Stimulated activated CD8-positive, alpha-beta memory T cell treated with anti-CD3 and anti-CD28 coated beads, Interleukin-7, amount 100 ng/mL, for 4 hours (primary cell): Measurements from ENCODE around the gene DNMT3A.
"Not testable (repeated sequence)": the region's sequence is repeated elsewhere in the genome, so short reads cannot be mapped to it uniquely, and the experiment has no call there.

Experiments used
- DNase-seq, 2 donors: peaks; one replicate each; pipeline ENCODE4 v3.0.0-alpha.2; 2020; ENCODE audit warnings: low read depth in 2 of 2

DNMT3A gene

GRCh38 chr2:25285265-25286024 is 56.3 kb downstream of the DNMT3A start:
- DNase-seq: no peak

- DNase-seq: no peak
Observed at GRCh38 chr2:25284756-25285155, 57.0 kb downstream of the DNMT3A start.

- no peak for DNase-seq
Observed at GRCh38 chr2:25283921-25284320, 57.8 kb downstream of the DNMT3A start.

GRCh38 chr2:25281941-25282340 is 59.8 kb downstream of the DNMT3A start:
- DNase-seq: no peak

GRCh38 chr2:25281522-25281921 is 60.2 kb downstream of the DNMT3A start:
- DNase-seq: no peak

GRCh38 chr2:25280051-25280687 is 61.6 kb downstream of the DNMT3A start:
- no peak for DNase-seq

DNA sequence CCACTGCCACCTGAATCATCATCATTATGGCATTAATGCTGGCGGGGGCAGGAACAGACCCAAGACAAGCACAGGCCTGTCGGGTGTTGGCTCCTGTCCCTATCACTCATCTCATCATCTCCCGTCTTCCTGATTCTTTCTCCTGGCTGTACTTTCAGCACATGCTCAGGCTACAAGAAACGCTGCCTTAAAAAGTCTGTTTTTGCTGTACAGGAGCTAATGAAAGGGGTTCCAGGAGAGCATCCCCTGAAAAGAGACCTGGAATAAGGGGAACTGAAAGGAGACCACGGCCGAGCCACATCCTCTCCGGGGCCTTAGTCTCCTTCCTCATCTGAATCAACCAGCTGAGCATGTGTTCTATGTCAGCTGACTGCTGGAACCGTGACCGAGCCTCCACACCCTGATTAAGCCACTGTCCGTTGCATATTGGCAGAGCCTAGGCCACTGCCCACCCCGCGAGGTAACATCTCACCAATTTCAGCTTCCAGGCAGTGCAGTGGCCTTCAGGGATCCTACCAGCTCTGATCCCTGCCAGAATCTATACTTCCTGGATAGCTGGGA is 62.6 kb downstream of the DNMT3A start:
- no peak for DNase-seq

- DNase-seq: peak; percentile 47 to 75
Observed at GRCh38 chr2:25276569-25277465, 64.9 kb downstream of the DNMT3A start.

DNA sequence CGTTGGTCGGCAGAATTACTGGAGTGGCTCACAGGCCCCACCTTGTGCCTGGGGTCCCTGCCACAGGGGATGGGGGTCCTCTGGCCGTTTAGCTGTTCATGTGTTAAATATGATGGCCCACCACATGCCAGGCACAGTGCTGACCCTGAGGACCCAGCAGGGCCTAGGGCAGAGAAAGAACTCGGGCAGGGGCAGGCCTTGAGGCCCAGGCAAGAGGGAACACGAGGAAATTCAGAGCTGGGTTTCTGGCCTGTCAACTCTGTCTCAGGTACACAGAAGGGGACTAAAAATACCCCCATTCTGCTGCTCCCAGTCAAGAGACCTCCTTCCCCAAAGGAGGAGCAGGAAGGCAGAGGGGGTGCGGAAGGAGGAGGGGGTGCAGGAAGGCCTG is 66.2 kb downstream of the DNMT3A start:
- DNase-seq: no peak

DNA sequence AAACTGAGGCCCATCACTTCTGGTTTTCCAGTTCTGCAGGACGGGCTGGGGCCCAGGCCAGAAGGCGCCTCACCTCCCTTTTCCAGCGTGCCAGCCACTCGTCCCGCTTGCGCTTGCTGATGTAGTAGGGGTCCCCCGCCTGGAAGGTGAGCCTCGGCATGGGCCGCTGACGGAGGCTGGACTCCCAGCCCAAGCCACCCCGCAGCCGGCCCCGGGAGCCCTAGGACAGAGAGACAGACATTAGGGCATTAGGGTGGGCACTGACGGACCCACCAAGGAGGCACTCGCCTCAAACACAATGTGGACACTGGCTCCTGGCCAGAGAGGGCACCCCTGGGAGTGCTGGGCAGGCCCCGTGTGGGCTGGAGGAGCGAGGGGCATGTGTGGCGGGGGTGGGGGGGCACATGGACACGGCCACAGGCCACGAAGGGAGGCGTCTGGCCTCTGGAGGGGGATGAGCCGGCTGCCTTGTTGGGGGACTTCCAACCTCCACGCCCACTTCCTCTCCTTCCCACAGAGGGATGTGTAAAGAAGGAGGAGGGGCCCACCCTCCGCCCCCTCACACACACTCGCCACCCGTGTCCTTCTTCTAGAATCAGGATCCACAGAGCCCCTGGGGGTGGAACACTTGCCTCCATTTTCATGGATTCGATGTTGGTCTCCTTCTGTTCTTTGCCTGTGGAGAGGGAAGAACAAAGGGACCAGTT is 66.7 kb downstream of the DNMT3A start:
- peak; percentile 63 to 70 for DNase-seq

GRCh38 chr2:25273985-25274535 is 67.7 kb downstream of the DNMT3A start:
- no peak for DNase-seq

GRCh38 chr2:25272705-25273104 is 69.0 kb downstream of the DNMT3A start:
- not testable (repeated sequence) for DNase-seq

DNA sequence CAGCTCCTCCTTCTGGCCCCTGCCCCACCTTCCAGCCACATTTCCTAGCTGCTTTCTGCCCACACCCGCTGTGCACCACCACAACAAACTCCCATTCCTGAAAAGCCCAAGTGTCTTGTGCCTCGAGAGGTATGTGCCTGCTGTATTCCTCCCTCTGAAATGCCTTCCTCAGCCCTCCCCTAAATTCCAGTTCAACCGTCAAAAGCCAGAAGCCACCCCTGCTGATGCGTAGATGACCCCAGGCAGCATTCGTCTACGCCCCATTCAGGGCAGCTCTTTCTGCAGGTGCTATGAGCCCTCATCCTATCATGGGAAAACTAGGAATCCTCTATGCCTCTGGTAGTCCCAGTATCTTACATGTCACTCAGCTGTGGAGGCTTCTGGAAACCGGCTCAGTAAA is 71.7 kb downstream of the DNMT3A start:
- DNase-seq: no peak

DNA sequence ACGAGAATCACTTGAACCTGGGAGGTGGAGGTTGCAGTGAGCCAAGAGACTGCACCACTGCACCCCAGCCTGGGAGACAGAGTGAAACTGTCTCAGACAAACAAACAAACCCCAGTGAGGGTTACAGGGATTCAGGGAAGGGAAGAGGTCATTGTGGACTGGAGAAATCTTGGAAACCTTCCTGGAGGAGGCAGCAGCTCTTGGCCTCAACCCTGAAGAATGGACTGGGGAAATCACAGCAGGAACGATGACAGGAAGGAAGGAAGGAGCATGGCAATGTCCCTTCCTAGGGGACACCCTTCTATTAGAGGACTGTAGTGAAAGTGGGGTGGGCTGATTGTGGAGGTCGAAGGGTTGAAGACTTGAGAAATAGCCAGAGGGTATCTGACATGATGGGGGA is 72.5 kb downstream of the DNMT3A start:
- no peak for DNase-seq

- DNase-seq: no peak
Observed at GRCh38 chr2:25268139-25268538, 73.6 kb downstream of the DNMT3A start.

DNA sequence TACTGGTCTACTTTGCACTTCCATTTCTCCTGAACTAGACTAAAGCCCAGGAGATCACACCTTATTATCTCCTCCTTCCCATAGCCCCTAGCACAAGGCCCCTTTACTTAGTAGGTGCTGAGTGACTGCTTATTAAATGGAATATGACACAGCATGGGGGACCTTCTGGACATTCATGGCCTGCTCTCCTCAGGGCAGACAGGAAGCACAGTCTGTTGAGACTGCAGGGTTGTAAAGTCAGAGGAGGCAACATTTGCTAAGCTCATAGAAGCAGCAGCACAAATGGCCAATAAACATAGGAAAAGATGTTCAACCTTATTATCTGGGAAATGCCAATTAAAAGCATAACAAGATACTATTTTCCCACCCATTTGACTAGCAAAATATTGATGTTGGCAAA is 75.3 kb downstream of the DNMT3A start:
- DNase-seq: no peak

DNA sequence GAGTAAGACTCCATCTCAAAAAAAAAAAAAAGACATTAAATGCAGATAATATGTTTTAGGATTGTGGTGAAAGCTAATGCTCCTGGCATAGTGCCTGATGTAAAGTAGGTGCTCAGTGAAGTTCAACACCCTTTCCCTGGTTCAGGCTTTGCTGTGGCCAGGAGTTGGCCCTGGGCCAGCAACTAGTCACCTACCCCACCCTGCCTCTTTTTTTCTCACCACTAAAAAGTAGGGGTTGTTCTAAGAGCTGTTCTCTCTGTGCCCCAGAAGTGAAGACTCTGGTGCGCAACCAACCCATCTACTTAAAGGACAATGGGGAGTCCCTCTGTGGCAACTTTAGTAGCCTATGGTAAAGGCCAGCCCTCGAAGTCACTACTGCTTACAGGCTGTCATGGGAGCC is 75.9 kb downstream of the DNMT3A start:
- no peak for DNase-seq

DNA sequence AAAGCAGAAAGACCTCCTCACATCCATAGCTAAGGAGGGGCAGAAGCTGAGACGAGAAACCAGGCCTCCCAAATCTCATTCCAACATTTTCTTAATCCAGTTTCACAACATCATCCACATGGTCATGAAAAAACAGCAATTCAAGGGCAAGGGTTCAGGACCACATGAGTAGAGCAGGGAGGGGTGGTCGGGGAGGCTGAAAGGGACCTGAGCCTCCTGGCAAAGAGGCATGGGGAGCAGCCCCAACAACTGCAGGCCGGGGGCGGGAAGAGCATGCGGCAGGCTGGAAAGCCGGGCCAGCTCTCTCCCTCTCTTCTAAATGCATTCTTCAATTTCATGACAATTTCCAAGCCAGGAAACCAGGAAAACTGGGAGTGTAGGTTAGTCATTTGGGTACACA is 76.7 kb downstream of the DNMT3A start:
- no peak for DNase-seq

- no peak for DNase-seq
Observed at GRCh38 chr2:25262288-25262687, 79.4 kb downstream of the DNMT3A start.

DNA sequence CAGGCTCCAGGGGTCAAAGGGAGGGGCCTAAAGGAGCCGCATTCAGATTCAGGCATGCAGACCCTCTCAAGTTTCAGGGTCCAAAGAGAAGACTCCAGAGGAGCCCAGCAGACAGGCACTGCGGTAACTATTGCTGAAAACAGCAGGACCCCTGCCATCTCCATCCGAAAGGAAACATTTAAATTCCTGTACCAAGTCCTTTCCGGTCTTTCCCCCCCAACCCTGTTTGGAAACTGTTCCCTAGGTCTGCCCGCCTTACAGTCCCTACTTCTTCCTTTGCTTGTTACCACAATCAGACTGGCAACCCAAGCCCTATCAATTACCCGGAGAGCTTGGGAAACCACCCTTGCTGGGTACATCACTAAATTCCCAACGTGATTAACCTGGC is 82.0 kb downstream of the DNMT3A start:
- no peak for DNase-seq
